GM23248 (cell line): ENCODE results near the gene COX5A. TPM values are rescaled to one million over a fixed set of nuclear protein-coding genes. Genes with fewer than 3 reads are reported as not detected.
A peak's percentile ranks its signal among the peaks of the same experiment; 100 is the strongest.

Source experiments
- DNase-seq: peaks from one replicate; pipeline ENCODE4 v3.0.0-alpha.2; 2015
- H2AFZ ChIP-seq: fragments of 200-600 bp; sonication (generic); 2 replicates; pipeline ENCODE4 v1.6.1; 2016; ENCODE audit warnings: antibody characterized with exemption
- H3F3A ChIP-seq: fragments of 200-600 bp; sonication (generic); 2 replicates; pipeline ENCODE4 v1.6.1; 2016; ENCODE audit warnings: mild to moderate bottlenecking, antibody characterized with exemption, mixed run types; ENCODE audit not compliant: insufficient read depth
- H3K27ac ChIP-seq: fragments of 200-600 bp; sonication (generic); 2 replicates; pipeline ENCODE4 v1.5.1; 2016; ENCODE audit warnings: mild to moderate bottlenecking
- H3K27me3 ChIP-seq: fragments of 200-600 bp; sonication (generic); replicated peaks from 2 replicates; pipeline ENCODE4 v1.6.1; 2016; ENCODE audit warnings: mild to moderate bottlenecking; ENCODE audit not compliant: insufficient read depth
- H3K36me3 ChIP-seq: fragments of 200-600 bp; sonication (generic); 2 replicates; pipeline ENCODE4 v1.6.1; 2016; ENCODE audit warnings: low read depth, mild to moderate bottlenecking
- H3K4me1 ChIP-seq: fragments of 200-600 bp; sonication (generic); 2 replicates; pipeline ENCODE4 v1.6.1; 2016; ENCODE audit warnings: mild to moderate bottlenecking; ENCODE audit not compliant: insufficient read depth
- H3K4me2 ChIP-seq: fragments of 200-600 bp; sonication (generic); one replicate; pipeline ENCODE4 v1.6.1; 2016; ENCODE audit warnings: mild to moderate bottlenecking; ENCODE audit not compliant: unreplicated experiment
- H3K4me3 ChIP-seq: fragments of 200-600 bp; sonication (generic); 2 replicates; pipeline ENCODE4 v1.5.1; 2016; ENCODE audit warnings: mild to moderate bottlenecking
- H3K79me2 ChIP-seq: fragments of 200-600 bp; sonication (generic); 2 replicates; pipeline ENCODE4 v1.6.1; 2016; ENCODE audit warnings: mild to moderate bottlenecking; ENCODE audit not compliant: insufficient read depth
- H3K9ac ChIP-seq: fragments of 200-600 bp; sonication (generic); 2 replicates; pipeline ENCODE4 v1.6.1; 2016; ENCODE audit warnings: mild to moderate bottlenecking
- H3K9me2 ChIP-seq: fragments of 200-600 bp; sonication (generic); 2 replicates; pipeline ENCODE4 v1.6.1; 2016; ENCODE audit warnings: mixed run types, mild to moderate bottlenecking, moderate library complexity; ENCODE audit not compliant: insufficient read depth
- H3K9me3 ChIP-seq: fragments of 200-600 bp; sonication (generic); one replicate; pipeline ENCODE4 v1.6.1; 2017; ENCODE audit warnings: low read depth
- H4K20me1 ChIP-seq: fragments of 200-600 bp; sonication (generic); 2 replicates; pipeline ENCODE4 v1.6.0; 2016; ENCODE audit not compliant: insufficient read depth
- EZH2 ChIP-seq: fragments of 200-600 bp; sonication (generic); IDR thresholded peaks from 2 replicates; pipeline ENCODE4 v1.6.1; 2018; ENCODE audit warnings: antibody characterized with exemption, mild to moderate bottlenecking; ENCODE audit not compliant: insufficient read depth, poor library complexity, severe bottlenecking
- EZH2phosphoT487 ChIP-seq: fragments of 200-600 bp; sonication (generic); IDR thresholded peaks from 2 replicates; pipeline ENCODE4 v1.6.1; 2018; ENCODE audit warnings: antibody characterized with exemption, moderate library complexity, mild to moderate bottlenecking, low read depth; ENCODE audit not compliant: insufficient read depth
- WGBS, 2 experiments: methylation state at CpG; one replicate each; pipeline ENCODE4 v1.1.6; 2015 to 2017; ENCODE audit warnings: low lambda C conversion rate in 2 of 2, low coverage in 1 of 2; ENCODE audit errors: missing lambda C conversion rate in 2 of 2; 5-methylcytosine and 5-hydroxymethylcytosine counted together
- in situ Hi-C: fragments of 300-500 bp; cut with MboI; formaldehyde crosslinking; loops from 2 replicates; pipeline ENCODE4 v1.15.0; 2020
- polyA plus RNA-seq: library from polyadenylated mRNA; unstranded; fragments of >200 nt; fragmentation: Nextera tagmentation; extraction: Ambion mirVana; gene quantifications from 2 replicates; pipeline ENCODE4 v1.2.1, GENCODE V29; 2016
- small RNA-seq: library from RNA; depleted of rRNA; stranded (forward); fragments of <200 nt; gene quantifications from one replicate; pipeline ENCODE3, GENCODE V24; 2014; ENCODE audit warnings: low read depth, low replicate concordance
- total RNA-seq: library from RNA; depleted of rRNA; stranded (reverse); fragments of >200 nt; shearing (Covaris generic); gene quantifications from 2 replicates; pipeline ENCODE4 v1.2.3, GENCODE V29; 2014; rRNA removed

Gene COX5A
- total and polyA plus RNA-seq, 2 experiments from 2014 or later: 48.2 to 321 TPM

DNA sequence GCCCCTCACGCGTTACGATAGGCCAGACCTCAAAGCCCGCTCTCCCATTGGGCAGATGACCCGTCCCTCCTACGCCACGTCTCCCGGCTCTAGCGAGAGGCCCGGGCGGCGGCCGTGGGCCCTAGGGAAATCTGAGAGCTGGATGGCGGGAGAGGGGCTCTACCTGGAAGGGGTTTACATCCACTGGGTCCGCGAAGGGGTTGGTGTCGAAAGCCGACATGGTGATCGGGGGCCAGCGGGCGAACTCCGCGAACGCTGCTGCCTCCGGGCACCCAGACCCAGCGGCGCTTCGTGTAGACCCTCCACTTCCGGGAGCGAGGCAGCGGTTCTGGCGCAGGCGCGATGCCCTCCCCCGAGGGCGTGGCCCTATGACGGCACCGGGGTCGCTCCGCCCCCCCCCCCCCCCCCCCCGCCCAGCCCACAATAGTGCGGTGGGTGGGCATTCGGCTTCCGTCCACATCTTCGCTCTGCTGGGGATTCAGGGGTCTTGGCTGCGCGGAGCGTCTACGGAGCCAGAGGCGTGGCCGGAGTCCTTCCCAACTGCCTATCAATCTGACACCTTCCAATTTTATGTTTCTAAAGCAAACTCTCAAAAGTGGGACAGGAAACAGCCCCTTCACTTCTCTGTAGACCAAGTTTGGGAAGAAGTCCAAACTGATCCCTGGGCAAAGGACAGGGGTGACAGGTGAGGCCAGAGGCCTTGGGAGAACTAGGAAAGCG lies 64.7 kb downstream of the COX5A start, which contains the start of gene SCAMP2:
SCAMP2 (minus strand) TSS at position 330 of the 720 bp plus-strand sequence; CDS start at position 220, 110 bp downstream.
- peak; percentile 98 for DNase-seq
- H3K79me2 ChIP-seq: peaks cover 47% of the 10 kb centered on the region
- peak within 1 kb of the TSS; percentile 84 for H3K4me3 ChIP-seq
- H3K27ac ChIP-seq: peak within 1 kb of the TSS; percentile 89
- peak within 1 kb of the TSS; percentile 98 for H3K9ac ChIP-seq
- 0 out of 2 replicates have a peak, but pooled peaks cover 3% of the 10 kb centered on the region for H4K20me1 ChIP-seq
- H3K9me2 ChIP-seq: no peaks in the 10 kb centered on the region
- H3K4me1 ChIP-seq: peaks cover 16% of the 10 kb centered on the region
- H2AFZ ChIP-seq: peak within 1 kb of the TSS; percentile 98
- WGBS, 2 experiments: 0 to 1% methylated on average over 35 to 47 of the region's 52 CpGs
- no peaks in the 10 kb centered on the region for H3K27me3 ChIP-seq
- H3K9me3 ChIP-seq: no peaks in the 10 kb centered on the region
- in situ Hi-C loops: no loop called here
- peak within 1 kb of the TSS; percentile 100 for H3K4me2 ChIP-seq
- H3K36me3 ChIP-seq: no peaks in the 10 kb centered on the region
- H3F3A ChIP-seq: peaks cover 13% of the 10 kb centered on the region; the same call in 1 of the 2 replicates
- no peak for TF ChIP-seq EZH2
- TF ChIP-seq EZH2phosphoT487: no peak

DNA sequence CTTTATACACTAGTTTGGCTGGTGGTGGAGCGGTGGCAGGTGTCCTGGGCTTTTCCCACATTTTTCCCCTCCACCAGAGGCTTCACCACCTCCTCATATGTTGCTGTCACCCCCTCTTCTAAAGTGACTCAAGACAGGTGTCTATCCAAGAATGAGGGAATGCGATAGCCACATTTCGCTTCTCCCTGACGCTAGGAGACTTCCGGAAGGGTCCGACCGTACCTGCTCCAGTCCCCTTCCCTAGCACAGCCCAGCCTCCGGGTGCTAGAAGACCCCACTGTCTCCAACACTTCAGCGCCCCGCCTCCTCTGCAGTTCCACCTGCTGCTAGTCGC lies 65.2 kb downstream of the COX5A start:
- peak overlapping the region; percentile 89 for H3K27ac ChIP-seq
- H4K20me1 ChIP-seq: peaks cover 4% of the 10 kb centered on the region; the same call in 1 of the 2 replicates
- peaks cover 52% of the 10 kb centered on the region for H3K79me2 ChIP-seq
- H3K4me2 ChIP-seq: peak overlapping the region; percentile 82
- H2AFZ ChIP-seq: peak overlapping the region; percentile 98
- no peak for DNase-seq
- H3K36me3 ChIP-seq: no peaks in the 10 kb centered on the region
- H3K4me3 ChIP-seq: peak overlapping the region; percentile 84
- no peaks in the 10 kb centered on the region for H3K27me3 ChIP-seq
- peaks cover 16% of the 10 kb centered on the region for H3K4me1 ChIP-seq
- in situ Hi-C loops: no loop called here
- no peaks in the 10 kb centered on the region for H3K9me3 ChIP-seq
- peaks cover 13% of the 10 kb centered on the region; the same call in 1 of the 2 replicates for H3F3A ChIP-seq
- peak overlapping the region; percentile 98 for H3K9ac ChIP-seq
- WGBS, 2 experiments: 0 to 1% methylated on average over 10 to 11 of the region's 11 CpGs
- no peaks in the 10 kb centered on the region for H3K9me2 ChIP-seq
- TF ChIP-seq EZH2 (no peak), EZH2phosphoT487 (no peak)

DNA sequence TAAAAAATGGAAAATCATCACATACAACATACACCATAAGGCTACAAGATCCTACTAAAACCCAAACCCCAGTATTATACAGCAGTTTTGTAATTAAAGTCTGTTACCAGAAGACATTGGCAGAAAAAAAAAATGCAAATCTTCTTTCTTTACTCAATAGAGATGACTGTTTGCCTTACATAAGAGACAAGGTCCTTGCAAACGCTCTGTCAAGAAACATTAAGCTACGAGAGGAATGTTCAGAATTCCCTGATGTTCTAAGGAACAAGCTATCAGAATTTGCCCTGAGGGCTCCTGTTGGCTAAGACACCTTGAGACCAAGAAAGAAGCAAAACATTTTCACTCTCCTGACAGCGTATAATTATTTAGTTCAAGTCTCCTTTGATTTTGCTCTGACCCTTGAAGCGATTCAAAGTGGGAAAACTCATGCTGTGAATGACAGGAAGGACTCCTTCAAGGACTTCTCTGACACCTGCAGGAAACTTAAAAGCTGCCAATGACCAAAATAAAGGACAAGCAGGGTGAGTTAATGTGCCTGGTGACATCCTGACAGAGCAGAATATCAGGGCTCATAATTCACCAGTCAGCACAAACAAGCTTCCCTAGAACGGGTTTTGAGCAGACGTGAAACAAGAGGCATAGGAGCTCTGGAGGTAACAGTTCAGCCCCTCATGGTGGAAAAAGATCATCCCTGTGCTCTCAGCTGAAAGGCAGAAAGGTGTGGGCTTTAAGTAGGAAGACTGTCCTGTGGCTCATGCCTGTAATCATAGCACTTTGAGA lies 67.2 kb downstream of the COX5A start:
- H3K79me2 ChIP-seq: peaks cover 69% of the 10 kb centered on the region
- no peak overlapping the region for H3K9ac ChIP-seq
- no peaks in the 10 kb centered on the region for H3K36me3 ChIP-seq
- in situ Hi-C loops: no loop called here
- no peak overlapping the region for H2AFZ ChIP-seq
- peaks cover 17% of the 10 kb centered on the region; the same call in 1 of the 2 replicates for H3F3A ChIP-seq
- H3K9me3 ChIP-seq: no peaks in the 10 kb centered on the region
- no peaks in the 10 kb centered on the region for H3K9me2 ChIP-seq
- DNase-seq: no peak
- H4K20me1 ChIP-seq: peaks cover 9% of the 10 kb centered on the region; the same call in 1 of the 2 replicates
- no peak overlapping the region for H3K4me2 ChIP-seq
- H3K27ac ChIP-seq: 0 out of 2 replicates have a peak overlapping the region, but pooled peaks have one; percentile 7
- no peak for TF ChIP-seq EZH2phosphoT487
- no peak for TF ChIP-seq EZH2
- H3K4me3 ChIP-seq: no peak overlapping the region
- H3K4me1 ChIP-seq: peaks cover 21% of the 10 kb centered on the region
- no peaks in the 10 kb centered on the region for H3K27me3 ChIP-seq
- 49 to 55% methylated on average over 6 of the region's 6 CpGs for WGBS, 2 experiments

Small RNA genes lying within 50 kb of the gene (small RNA-seq; reads per million reads assigned to genes)
- gene RF00019: not detected

Other genes starting within 250 kb of the COX5A start
- 13.9 and 15.0 TPM in 2 replicates for gene EDC3, start 242.0 kb downstream of the COX5A start, total RNA-seq
- 21.8 and 24.3 TPM in 2 replicates for gene EDC3, start 242.0 kb downstream of the COX5A start, polyA plus RNA-seq
- gene CYP1A1, start 212.5 kb downstream of the COX5A start, total RNA-seq: not detected in 2 replicates
- gene CYP1A1, start 212.5 kb downstream of the COX5A start, polyA plus RNA-seq: not detected in 2 replicates
- gene CYP1A2, start 189.2 kb downstream of the COX5A start, total RNA-seq: not detected in 2 replicates
- gene CYP1A2, start 189.2 kb downstream of the COX5A start, polyA plus RNA-seq: not detected in 2 replicates
- 18.0 and 21.0 TPM in 2 replicates for gene CSK, start 156.0 kb downstream of the COX5A start, total RNA-seq
- gene CSK, start 156.0 kb downstream of the COX5A start, polyA plus RNA-seq: 11.0 and 12.0 TPM in 2 replicates
- gene LMAN1L, start 125.2 kb downstream of the COX5A start, total RNA-seq: not detected in 2 replicates
- gene LMAN1L, start 125.2 kb downstream of the COX5A start, polyA plus RNA-seq: not detected in 2 replicates
- gene CPLX3, start 111.4 kb downstream of the COX5A start, total RNA-seq: not detected in 2 replicates
- gene CPLX3, start 111.4 kb downstream of the COX5A start, polyA plus RNA-seq: not detected in 2 replicates
- 29.1 and 30.3 TPM in 2 replicates for gene ULK3, start 94.9 kb downstream of the COX5A start, total RNA-seq
- gene ULK3, start 94.9 kb downstream of the COX5A start, polyA plus RNA-seq: 14.0 and 14.6 TPM in 2 replicates
- 28.7 and 49.2 TPM in 2 replicates for gene SCAMP2, start 64.7 kb downstream of the COX5A start, total RNA-seq
- gene SCAMP2, start 64.7 kb downstream of the COX5A start, polyA plus RNA-seq: 83.0 and 86.2 TPM in 2 replicates
- 79.0 and 85.2 TPM in 2 replicates for gene MPI, start 48.0 kb downstream of the COX5A start, total RNA-seq
- 34.8 and 41.2 TPM in 2 replicates for gene MPI, start 48.0 kb downstream of the COX5A start, polyA plus RNA-seq
- gene FAM219B, start 31.2 kb downstream of the COX5A start, total RNA-seq: 64.1 and 78.6 TPM in 2 replicates
- gene FAM219B, start 31.2 kb downstream of the COX5A start, polyA plus RNA-seq: 38.1 and 39.6 TPM in 2 replicates
- 4.0 and 4.5 TPM in 2 replicates for gene RPP25, start 18.7 kb upstream of the COX5A start, total RNA-seq
- 3.4 and 3.6 TPM in 2 replicates for gene RPP25, start 18.7 kb upstream of the COX5A start, polyA plus RNA-seq
- gene SCAMP5, start 57.5 kb upstream of the COX5A start, total RNA-seq: 1.0 and 4.0 TPM in 2 replicates
- gene SCAMP5, start 57.5 kb upstream of the COX5A start, polyA plus RNA-seq: 0.23 TPM in 1 of 2 replicates, not detected in the other
- gene PPCDC, start 85.5 kb upstream of the COX5A start, total RNA-seq: 11.3 and 20.0 TPM in 2 replicates
- 9.0 and 11.0 TPM in 2 replicates for gene PPCDC, start 85.5 kb upstream of the COX5A start, polyA plus RNA-seq